GM23338 (cell line): ENCODE results near the gene NDUFA3.

ENCODE experiments used
- CREB1 ChIP-seq: fragments of 250-450 bp; sonication (Bioruptor Pico); IDR thresholded peaks from 2 replicates; pipeline ENCODE4 v1.5.0; 2020; ENCODE audit warnings: low read depth, mild to moderate bottlenecking, moderate library complexity
- EZH2 ChIP-seq: fragments of 200-600 bp; sonication (generic); IDR thresholded peaks from one replicate; pipeline ENCODE4 v1.8.0; 2017; ENCODE audit warnings: antibody characterized with exemption, mild to moderate bottlenecking, low read depth; ENCODE audit not compliant: unreplicated experiment
- EZH2phosphoT487 ChIP-seq: fragments of 200-600 bp; sonication (generic); IDR thresholded peaks from one replicate; pipeline ENCODE4 v1.8.1; 2018; ENCODE audit warnings: antibody characterized with exemption; ENCODE audit not compliant: unreplicated experiment
- JUNB ChIP-seq: IDR thresholded peaks from one replicate; pipeline ENCODE4 v1.6.1; 2016; ENCODE audit warnings: antibody characterized with exemption; ENCODE audit not compliant: unreplicated experiment
- NANOG ChIP-seq: IDR thresholded peaks from 2 replicates; pipeline ENCODE4 v1.6.1; 2016; ENCODE audit warnings: antibody characterized with exemption, borderline replicate concordance
- POLR2AphosphoS5 ChIP-seq: IDR thresholded peaks from 2 replicates; pipeline ENCODE4 v1.6.1; 2016; ENCODE audit warnings: antibody characterized with exemption, low read depth
- STAT1 ChIP-seq: IDR thresholded peaks from one replicate; pipeline ENCODE4 v1.6.1; 2016; ENCODE audit warnings: antibody characterized with exemption; ENCODE audit not compliant: unreplicated experiment
- ZNF114 ChIP-seq: fragments of 250-450 bp; sonication (Bioruptor Pico); IDR thresholded peaks from 2 replicates; pipeline ENCODE4 v1.5.0; 2020; ENCODE audit warnings: mild to moderate bottlenecking, moderate library complexity
- ZNF331 ChIP-seq: fragments of 250-450 bp; sonication (Bioruptor Pico); IDR thresholded peaks from 2 replicates; pipeline ENCODE4 v1.5.0; 2020; ENCODE audit warnings: low read depth, mild to moderate bottlenecking, moderate library complexity
- TF ChIP-seq, protein P1 (sequence below), 2 experiments: fragments of 200-600 bp in 1 of 2; sonication (generic) in 1 of 2; conservative IDR thresholded peaks; 2 replicates each; pipeline versions ENCODE4 v1.5.1 to v1.6.1; 2016 to 2017; ENCODE audit warnings: antibody characterized with exemption in 2 of 2, low read depth in 2 of 2, mild to moderate bottlenecking in 2 of 2, moderate library complexity in 1 of 2
- TF ChIP-seq, protein P2 (sequence below): IDR thresholded peaks from one replicate; pipeline ENCODE4 v1.6.1; 2018; ENCODE audit warnings: antibody characterized with exemption; ENCODE audit not compliant: unreplicated experiment
- TF ChIP-seq, protein P3 (sequence below): fragments of 250-450 bp; sonication (Bioruptor Pico); IDR thresholded peaks from 2 replicates; pipeline ENCODE4 v1.5.0; 2020; ENCODE audit warnings: mild to moderate bottlenecking, moderate library complexity
- TF ChIP-seq, protein P4 (sequence below): IDR thresholded peaks from 2 replicates; pipeline ENCODE4 v1.6.1; 2016; ENCODE audit warnings: antibody characterized with exemption

DNA sequence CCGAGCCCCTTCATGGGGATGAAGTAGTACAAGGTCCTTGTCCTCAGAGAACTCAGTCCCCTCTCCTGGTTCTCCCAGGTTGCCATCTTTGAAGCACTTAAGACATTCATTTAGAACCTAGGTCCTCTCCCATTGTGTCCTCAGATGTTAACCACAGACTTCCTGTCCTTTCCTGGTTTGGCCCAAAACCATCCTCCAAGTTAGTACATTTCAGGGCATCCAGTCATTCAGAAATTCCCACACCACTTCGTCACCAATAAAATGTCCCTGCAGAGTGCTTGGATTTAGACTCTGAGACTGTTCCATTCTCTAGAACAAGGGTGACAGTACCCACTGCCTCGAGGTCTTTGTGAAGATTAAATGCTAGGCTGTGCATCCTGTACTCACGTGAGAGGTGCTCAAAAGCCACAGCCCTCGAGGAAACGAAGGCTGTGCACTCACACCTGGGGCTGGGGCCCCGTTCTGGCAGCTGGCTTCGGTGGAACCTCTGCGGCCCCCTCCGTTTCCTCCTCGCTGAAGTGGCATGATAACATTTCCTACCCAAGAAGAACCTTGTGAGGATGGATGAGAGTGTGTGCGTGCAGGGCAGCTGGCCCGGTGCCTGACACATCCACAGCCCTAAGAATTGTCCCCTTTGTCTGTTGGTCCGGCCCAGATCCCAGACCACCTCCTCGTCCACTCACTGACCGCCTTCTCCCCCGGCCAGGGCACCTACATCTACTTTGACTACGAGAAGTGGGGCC, 52.1 kb downstream of the NDUFA3 start:
- TF ChIP-seq, protein P1, sequence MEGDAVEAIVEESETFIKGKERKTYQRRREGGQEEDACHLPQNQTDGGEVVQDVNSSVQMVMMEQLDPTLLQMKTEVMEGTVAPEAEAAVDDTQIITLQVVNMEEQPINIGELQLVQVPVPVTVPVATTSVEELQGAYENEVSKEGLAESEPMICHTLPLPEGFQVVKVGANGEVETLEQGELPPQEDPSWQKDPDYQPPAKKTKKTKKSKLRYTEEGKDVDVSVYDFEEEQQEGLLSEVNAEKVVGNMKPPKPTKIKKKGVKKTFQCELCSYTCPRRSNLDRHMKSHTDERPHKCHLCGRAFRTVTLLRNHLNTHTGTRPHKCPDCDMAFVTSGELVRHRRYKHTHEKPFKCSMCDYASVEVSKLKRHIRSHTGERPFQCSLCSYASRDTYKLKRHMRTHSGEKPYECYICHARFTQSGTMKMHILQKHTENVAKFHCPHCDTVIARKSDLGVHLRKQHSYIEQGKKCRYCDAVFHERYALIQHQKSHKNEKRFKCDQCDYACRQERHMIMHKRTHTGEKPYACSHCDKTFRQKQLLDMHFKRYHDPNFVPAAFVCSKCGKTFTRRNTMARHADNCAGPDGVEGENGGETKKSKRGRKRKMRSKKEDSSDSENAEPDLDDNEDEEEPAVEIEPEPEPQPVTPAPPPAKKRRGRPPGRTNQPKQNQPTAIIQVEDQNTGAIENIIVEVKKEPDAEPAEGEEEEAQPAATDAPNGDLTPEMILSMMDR (conservative IDR thresholded peaks at IDR 0.05; ENCODE audit: low read depth in 2 of 2): no peak
- TF ChIP-seq, protein P2, sequence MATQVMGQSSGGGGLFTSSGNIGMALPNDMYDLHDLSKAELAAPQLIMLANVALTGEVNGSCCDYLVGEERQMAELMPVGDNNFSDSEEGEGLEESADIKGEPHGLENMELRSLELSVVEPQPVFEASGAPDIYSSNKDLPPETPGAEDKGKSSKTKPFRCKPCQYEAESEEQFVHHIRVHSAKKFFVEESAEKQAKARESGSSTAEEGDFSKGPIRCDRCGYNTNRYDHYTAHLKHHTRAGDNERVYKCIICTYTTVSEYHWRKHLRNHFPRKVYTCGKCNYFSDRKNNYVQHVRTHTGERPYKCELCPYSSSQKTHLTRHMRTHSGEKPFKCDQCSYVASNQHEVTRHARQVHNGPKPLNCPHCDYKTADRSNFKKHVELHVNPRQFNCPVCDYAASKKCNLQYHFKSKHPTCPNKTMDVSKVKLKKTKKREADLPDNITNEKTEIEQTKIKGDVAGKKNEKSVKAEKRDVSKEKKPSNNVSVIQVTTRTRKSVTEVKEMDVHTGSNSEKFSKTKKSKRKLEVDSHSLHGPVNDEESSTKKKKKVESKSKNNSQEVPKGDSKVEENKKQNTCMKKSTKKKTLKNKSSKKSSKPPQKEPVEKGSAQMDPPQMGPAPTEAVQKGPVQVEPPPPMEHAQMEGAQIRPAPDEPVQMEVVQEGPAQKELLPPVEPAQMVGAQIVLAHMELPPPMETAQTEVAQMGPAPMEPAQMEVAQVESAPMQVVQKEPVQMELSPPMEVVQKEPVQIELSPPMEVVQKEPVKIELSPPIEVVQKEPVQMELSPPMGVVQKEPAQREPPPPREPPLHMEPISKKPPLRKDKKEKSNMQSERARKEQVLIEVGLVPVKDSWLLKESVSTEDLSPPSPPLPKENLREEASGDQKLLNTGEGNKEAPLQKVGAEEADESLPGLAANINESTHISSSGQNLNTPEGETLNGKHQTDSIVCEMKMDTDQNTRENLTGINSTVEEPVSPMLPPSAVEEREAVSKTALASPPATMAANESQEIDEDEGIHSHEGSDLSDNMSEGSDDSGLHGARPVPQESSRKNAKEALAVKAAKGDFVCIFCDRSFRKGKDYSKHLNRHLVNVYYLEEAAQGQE: no peak
- TF ChIP-seq EZH2: no peak
- TF ChIP-seq POLR2AphosphoS5: no peak
- no peak for TF ChIP-seq EZH2phosphoT487
- TF ChIP-seq, protein P3, sequence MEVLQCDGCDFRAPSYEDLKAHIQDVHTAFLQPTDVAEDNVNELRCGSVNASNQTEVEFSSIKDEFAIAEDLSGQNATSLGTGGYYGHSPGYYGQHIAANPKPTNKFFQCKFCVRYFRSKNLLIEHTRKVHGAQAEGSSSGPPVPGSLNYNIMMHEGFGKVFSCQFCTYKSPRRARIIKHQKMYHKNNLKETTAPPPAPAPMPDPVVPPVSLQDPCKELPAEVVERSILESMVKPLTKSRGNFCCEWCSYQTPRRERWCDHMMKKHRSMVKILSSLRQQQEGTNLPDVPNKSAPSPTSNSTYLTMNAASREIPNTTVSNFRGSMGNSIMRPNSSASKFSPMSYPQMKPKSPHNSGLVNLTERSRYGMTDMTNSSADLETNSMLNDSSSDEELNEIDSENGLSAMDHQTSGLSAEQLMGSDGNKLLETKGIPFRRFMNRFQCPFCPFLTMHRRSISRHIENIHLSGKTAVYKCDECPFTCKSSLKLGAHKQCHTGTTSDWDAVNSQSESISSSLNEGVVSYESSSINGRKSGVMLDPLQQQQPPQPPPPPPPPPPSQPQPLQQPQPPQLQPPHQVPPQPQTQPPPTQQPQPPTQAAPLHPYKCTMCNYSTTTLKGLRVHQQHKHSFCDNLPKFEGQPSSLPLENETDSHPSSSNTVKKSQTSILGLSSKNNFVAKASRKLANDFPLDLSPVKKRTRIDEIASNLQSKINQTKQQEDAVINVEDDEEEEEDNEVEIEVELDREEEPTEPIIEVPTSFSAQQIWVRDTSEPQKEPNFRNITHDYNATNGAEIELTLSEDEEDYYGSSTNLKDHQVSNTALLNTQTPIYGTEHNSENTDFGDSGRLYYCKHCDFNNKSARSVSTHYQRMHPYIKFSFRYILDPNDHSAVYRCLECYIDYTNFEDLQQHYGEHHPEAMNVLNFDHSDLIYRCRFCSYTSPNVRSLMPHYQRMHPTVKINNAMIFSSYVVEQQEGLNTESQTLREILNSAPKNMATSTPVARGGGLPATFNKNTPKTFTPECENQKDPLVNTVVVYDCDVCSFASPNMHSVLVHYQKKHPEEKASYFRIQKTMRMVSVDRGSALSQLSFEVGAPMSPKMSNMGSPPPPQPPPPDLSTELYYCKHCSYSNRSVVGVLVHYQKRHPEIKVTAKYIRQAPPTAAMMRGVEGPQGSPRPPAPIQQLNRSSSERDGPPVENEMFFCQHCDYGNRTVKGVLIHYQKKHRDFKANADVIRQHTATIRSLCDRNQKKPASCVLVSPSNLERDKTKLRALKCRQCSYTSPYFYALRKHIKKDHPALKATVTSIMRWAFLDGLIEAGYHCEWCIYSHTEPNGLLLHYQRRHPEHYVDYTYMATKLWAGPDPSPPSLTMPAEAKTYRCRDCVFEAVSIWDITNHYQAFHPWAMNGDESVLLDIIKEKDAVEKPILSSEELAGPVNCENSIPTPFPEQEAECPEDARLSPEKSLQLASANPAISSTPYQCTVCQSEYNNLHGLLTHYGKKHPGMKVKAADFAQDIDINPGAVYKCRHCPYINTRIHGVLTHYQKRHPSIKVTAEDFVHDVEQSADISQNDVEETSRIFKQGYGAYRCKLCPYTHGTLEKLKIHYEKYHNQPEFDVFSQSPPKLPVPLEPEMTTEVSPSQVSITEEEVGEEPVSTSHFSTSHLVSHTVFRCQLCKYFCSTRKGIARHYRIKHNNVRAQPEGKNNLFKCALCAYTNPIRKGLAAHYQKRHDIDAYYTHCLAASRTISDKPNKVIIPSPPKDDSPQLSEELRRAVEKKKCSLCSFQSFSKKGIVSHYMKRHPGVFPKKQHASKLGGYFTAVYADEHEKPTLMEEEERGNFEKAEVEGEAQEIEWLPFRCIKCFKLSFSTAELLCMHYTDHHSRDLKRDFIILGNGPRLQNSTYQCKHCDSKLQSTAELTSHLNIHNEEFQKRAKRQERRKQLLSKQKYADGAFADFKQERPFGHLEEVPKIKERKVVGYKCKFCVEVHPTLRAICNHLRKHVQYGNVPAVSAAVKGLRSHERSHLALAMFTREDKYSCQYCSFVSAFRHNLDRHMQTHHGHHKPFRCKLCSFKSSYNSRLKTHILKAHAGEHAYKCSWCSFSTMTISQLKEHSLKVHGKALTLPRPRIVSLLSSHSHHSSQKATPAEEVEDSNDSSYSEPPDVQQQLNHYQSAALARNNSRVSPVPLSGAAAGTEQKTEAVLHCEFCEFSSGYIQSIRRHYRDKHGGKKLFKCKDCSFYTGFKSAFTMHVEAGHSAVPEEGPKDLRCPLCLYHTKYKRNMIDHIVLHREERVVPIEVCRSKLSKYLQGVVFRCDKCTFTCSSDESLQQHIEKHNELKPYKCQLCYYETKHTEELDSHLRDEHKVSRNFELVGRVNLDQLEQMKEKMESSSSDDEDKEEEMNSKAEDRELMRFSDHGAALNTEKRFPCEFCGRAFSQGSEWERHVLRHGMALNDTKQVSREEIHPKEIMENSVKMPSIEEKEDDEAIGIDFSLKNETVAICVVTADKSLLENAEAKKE (CRISPR knock-in tag): no peak
- no peak for TF ChIP-seq JUNB
- TF ChIP-seq NANOG: no peak
- TF ChIP-seq, protein P4, sequence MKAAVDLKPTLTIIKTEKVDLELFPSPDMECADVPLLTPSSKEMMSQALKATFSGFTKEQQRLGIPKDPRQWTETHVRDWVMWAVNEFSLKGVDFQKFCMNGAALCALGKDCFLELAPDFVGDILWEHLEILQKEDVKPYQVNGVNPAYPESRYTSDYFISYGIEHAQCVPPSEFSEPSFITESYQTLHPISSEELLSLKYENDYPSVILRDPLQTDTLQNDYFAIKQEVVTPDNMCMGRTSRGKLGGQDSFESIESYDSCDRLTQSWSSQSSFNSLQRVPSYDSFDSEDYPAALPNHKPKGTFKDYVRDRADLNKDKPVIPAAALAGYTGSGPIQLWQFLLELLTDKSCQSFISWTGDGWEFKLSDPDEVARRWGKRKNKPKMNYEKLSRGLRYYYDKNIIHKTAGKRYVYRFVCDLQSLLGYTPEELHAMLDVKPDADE: no peak
- TF ChIP-seq CREB1 (CRISPR knock-in tag): no peak
- TF ChIP-seq ZNF331 (CRISPR knock-in tag): no peak
- no peak for TF ChIP-seq ZNF114 (CRISPR knock-in tag)
- no peak for TF ChIP-seq STAT1
